Prostate gland (tissue), 2 donors: Measurements from ENCODE around the gene GSTK1.

Source experiments
- CTCF ChIP-seq, 4 experiments: fragments of 200-600 bp in 2 of 4; fragments of 450-650 bp in 2 of 4; sonication (generic) in 2 of 4; IDR thresholded peaks; 1 replicate in 3 of 4; 2 replicates in 1 of 4; pipeline ENCODE4 v1.5.1; 2016 to 2019; ENCODE audit warnings: antibody characterized with exemption in 4 of 4, mild to moderate bottlenecking in 2 of 4, moderate library complexity in 2 of 4
- POLR2A ChIP-seq: fragments of 450-650 bp; IDR thresholded peaks from one replicate; pipeline ENCODE4 v1.6.1; 2016; ENCODE audit warnings: antibody characterized with exemption, mild to moderate bottlenecking
- POLR2AphosphoS5 ChIP-seq: sonication (generic); formaldehyde crosslinking; IDR thresholded peaks from one replicate; pipeline ENCODE4 v1.6.1; 2017; ENCODE audit warnings: antibody characterized with exemption

GRCh38 chr7:143238289-143238980 lies 24.8 kb upstream of the GSTK1 start:
- TF ChIP-seq CTCF (IDR thresholded peaks at IDR 0.05), result no peak
- TF ChIP-seq POLR2AphosphoS5, result no peak
- TF ChIP-seq POLR2A, result no peak
